B cell (primary cell): ENCODE results near the gene SLC35G3.

ENCODE experiments used
- EZH2 ChIP-seq: IDR thresholded peaks from 2 replicates; pipeline ENCODE4 v1.6.1; 2012; ENCODE audit warnings: borderline replicate concordance, low read depth, mild to moderate bottlenecking, moderate library complexity, low read length; ENCODE audit not compliant: insufficient read depth, poor library complexity, severe bottlenecking
- TF ChIP-seq, protein P1 (sequence below): fragments of 200-600 bp; IDR thresholded peaks from one replicate; pipeline ENCODE4 v1.8.0; 2022; ENCODE audit warnings: antibody characterized with exemption, mild to moderate bottlenecking

DNA sequence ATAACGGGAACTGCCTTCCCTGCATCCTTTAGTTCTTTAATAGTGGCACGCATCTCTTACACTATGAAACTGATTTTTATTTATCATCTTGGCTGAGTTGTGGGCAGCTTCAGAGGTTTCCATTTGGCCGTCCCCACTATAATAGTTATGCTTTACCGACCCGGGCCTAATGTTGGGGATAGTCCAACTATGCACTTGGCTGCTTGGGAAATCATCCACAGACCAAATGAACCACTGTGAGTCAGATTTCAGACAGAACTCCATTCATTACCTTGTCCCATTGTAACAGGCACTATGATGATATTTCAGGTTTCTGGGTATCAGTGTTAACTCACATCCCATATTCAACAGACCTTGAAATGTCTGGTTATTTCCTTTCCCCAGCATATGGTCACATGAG lies 42.6 kb upstream of the SLC35G3 start:
- TF ChIP-seq, protein P1, sequence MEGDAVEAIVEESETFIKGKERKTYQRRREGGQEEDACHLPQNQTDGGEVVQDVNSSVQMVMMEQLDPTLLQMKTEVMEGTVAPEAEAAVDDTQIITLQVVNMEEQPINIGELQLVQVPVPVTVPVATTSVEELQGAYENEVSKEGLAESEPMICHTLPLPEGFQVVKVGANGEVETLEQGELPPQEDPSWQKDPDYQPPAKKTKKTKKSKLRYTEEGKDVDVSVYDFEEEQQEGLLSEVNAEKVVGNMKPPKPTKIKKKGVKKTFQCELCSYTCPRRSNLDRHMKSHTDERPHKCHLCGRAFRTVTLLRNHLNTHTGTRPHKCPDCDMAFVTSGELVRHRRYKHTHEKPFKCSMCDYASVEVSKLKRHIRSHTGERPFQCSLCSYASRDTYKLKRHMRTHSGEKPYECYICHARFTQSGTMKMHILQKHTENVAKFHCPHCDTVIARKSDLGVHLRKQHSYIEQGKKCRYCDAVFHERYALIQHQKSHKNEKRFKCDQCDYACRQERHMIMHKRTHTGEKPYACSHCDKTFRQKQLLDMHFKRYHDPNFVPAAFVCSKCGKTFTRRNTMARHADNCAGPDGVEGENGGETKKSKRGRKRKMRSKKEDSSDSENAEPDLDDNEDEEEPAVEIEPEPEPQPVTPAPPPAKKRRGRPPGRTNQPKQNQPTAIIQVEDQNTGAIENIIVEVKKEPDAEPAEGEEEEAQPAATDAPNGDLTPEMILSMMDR, result no peak
- no peak for TF ChIP-seq EZH2
